Activated CD4-positive, CD25-positive, alpha-beta regulatory T cell (primary cell): ENCODE results near the gene CYB5A.

Experiments used
- DNase-seq, 4 experiments: peaks; one replicate each; lab custom pipeline; 2025; lab: John Stamatoyannopoulos, UW

CYB5A gene

GRCh38 chr18:74213429-74213828 lies 78.3 kb downstream of the CYB5A start:
- DNase-seq, result no peak

DNA sequence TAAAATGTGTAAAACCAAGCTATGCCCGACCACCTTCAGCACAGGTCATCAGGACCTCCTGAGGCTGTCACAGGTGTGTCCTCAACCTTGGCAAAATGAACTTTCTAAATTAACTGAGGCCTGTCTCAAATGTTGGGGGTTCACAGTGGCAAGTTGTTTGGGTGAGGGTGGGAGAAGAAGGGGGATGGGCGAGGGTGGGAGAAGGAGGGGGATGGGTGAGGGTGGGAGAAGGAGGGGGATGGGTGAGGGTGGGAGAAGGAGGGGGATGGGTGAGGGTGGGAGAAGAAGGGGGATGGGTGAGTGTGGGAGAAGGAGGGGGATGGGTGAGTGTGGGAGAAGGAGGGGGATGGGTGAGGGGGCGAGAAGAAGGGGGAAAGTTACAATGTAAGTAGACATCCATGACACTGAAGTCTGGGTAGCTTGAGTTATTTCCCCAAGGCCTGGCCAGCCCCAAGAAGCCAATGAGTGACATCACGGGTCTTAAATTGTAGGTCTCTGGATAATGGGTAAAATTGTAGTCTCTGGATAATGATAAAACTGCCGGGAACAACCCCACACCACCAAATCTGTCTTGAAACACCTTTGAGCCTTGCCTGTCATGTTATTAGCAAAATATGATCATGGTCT lies 87.1 kb downstream of the CYB5A start:
- DNase-seq, result no peak

- DNase-seq, result no peak
Measured at GRCh38 chr18:74203811-74204210, 88.0 kb downstream of the CYB5A start.
